NCI-H2029 (cell line): ENCODE data around the gene RBP4.
"Not testable (repeated sequence)": the region's sequence is repeated elsewhere in the genome, so short reads cannot be mapped to it uniquely, and the experiment has no call there.

ENCODE experiments used
- DNase-seq: peaks from one replicate; lab custom pipeline; 2025; lab: John Stamatoyannopoulos, UW

The RBP4 gene

DNA sequence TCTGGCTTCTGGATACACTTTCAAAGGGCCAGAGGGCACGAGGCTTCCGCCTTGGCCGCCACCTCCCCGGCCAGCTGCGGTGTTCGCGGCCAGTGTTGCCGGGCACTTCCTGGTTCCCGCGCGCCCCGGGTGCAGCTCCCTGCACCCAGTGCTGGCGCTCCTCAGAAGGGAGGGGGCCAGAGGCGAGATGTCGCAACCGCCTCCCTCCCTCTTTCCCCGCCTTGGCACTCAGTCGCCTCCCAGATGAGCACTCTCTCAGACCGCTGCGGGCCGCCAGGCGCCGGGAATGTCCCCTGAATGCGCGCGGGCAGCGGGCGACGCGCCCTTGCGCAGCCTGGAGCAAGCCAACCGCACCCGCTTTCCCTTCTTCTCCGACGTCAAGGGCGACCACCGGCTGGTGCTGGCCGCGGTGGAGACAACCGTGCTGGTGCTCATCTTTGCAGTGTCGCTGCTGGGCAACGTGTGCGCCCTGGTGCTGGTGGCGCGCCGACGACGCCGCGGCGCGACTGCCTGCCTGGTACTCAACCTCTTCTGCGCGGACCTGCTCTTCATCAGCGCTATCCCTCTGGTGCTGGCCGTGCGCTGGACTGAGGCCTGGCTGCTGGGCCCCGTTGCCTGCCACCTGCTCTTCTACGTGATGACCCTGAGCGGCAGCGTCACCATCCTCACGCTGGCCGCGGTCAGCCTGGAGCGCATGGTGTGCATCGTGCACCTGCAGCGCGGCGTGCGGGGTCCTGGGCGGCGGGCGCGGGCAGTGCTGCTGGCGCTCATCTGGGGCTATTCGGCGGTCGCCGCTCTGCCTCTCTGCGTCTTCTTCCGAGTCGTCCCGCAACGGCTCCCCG is 34.4 kb downstream of the RBP4 start, which contains the start of gene FFAR4:
FFAR4 (plus strand) TSS at position 231 of the 842 bp plus-strand sequence; CDS start at position 287, 56 bp downstream.
- peak; percentile 34 for DNase-seq

GRCh38 chr10:93565446-93565845 is 35.6 kb downstream of the RBP4 start:
- no peak for DNase-seq

DNA sequence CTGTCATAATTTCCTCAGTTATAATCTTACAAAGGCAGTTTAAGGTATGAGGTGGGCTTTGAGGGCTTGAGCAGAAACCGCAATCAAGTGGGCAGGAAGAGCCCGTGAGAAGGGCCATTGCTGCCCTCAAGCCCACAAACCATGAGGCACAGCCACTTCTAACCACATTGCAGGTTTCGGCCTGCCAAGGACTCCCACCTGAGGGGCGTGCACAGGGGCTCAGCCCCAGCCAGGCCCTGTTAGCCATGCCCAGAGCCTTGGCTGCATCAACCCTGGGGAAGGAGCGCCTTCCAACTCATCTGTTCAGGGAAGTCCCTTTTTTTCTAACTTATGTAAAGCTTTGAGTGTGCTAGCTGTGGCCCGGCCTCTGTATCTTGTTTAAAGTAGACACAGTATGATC is 40.5 kb downstream of the RBP4 start:
- DNase-seq: no peak

- no peak for DNase-seq
These were observed 41.5 kb downstream of the RBP4 start for GRCh38 chr10:93559490-93559889.

- peak; percentile 22 for DNase-seq
These were observed 46.1 kb downstream of the RBP4 start for GRCh38 chr10:93554760-93555432.

DNA sequence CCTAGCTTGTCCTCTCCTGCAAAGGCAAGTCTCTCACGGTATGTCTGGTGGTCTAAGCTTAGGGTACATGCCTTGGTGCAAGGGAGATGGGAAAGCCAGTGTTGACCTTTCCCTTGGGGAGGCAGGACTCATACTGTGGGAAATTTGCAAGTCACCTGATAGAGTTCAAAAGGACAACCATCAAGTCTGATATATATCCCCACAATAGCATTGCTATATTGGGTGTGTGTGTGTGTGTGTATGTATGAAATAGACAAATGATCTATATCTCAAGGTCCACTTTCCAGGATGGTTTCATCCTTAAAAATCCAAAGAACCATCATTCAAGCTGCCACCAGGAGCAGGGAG is 46.7 kb downstream of the RBP4 start:
- no peak for DNase-seq

DNA sequence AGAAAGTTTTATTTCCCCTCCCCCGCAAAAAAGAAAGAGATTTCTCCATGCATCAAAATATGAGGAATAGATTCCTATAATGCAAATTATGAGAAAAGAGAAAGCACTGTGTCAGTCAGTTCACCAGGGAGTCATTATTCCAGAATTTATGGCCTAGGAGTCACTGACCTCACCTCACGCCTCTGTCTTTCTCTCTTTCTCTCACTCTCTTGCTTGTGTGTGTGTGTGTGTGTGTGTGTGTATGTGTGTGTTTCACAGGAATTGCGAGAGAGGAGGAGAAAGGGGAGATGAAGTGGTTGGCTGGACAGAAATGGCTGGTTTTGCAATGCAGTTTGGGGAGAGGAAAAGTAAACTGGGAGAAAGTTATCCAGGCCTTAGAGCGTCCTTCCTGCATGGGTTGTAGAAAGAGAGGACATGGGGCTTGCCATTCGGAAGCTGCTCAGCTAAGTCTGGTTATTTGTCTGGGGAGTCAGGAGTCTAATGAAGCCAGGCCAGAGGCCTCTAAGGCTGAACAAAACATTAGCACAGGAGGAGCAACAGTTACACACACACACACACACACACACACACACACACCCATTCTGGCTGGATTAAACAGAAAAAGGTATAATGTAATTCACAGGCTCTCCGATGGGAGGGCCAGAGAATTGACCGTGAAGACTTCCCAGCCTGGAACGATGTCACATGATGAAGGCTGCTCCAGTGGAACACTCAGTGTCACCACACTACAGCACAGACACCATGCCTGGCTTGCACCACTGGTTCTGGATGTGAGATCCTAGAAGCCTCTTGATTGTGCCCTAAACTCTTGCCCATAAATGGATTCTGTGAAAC is 47.3 kb downstream of the RBP4 start:
- no peak for DNase-seq

- no peak for DNase-seq
These were observed 48.3 kb downstream of the RBP4 start for GRCh38 chr10:93552780-93553179.

DNA sequence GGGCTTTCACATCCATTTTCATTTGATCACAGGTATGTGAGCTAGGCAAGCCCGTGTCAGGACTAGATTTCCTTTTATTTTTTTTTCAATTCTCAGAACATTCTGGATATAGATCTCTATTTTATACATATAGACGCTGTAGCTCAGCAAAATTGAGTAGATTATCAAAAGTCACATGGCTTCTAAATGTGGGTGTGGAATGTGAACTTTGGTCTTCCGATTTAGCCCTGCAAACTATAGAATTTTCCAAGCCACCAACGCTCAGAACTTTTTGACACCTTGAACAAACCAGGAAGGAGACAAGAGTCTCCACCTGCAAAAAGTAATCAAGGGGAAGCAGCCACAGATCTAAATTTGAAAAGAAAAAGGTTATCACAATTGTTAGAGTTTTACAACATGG is 50.4 kb downstream of the RBP4 start:
- DNase-seq: no peak

GRCh38 chr10:93548376-93549071 is 52.5 kb downstream of the RBP4 start:
- DNase-seq: no peak

GRCh38 chr10:93547522-93547921 is 53.5 kb downstream of the RBP4 start:
- DNase-seq: no peak

- DNase-seq: not testable (repeated sequence)
These were observed 54.0 kb downstream of the RBP4 start for GRCh38 chr10:93546995-93547394.

DNA sequence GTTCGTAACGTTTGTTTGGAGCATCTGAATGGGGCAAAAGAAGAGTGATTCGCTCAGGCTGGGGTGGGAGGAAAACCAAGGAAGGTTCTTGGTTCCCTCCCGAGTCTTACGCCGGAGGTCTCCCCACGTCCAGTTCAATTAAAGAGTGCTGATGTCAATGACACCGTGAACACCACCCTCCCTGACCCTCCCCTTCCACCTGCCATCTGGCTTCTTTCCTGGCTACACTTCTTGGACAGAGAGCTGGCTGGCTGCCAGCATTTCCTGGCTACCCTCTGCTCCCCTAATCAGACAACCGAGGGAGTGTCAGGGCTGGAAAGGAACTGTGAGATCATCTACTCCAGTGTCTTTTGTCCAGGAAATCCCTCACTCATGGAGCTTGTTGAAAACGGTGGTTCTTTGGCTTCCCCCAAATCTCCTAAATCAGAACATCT is 58.7 kb downstream of the RBP4 start:
- DNase-seq: peak; percentile 37
